ENCODE results near the gene AKAP13.

Gene AKAP13

DNA sequence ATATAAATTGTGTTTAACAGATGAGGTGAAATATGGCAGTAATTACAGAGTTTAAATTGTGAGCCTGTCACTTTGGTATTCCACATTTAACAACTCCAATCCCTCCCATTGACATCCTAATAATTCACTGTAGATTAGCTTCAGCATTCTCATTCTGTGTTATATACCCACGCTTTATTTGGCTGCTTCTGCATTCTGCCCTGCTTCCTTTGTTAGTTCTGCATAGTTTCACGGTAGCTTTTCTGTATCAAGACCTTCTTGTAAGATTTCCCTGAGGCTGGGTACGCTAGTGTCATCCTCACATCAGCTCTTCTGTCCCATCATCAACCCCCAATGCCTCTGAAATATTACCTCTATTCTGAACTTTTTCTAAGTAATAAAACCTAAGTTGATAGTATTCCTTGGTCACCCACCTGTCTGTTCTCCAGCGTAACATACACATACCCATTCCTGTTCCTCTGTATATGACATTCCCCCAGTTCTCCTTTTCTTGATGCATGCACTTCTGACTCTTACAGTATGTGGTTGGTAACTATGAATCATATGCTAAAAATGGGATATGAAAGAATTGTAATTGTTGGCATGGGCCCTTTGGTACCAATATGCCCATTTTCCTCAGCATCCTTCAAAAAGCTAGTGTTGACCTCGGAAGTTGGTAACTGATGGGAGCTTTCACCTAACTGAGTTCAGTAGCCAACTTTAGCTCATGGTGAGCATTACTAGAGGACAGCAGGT, 243.1 kb downstream of the AKAP13 start:
- Histone ChIP-seq H3K4me3 (ENCODE audit: low read length) (peak overlapping the region; percentile 87), H3K36me3 (ENCODE audit: control insufficient read depth, insufficient read depth, low read length, severe bottlenecking) (peaks cover 6% of the 10 kb centered on the region), H3K4me1 (ENCODE audit: control insufficient read depth, insufficient read depth, low read length) (peaks cover 64% of the 10 kb centered on the region), H3K9me3 (ENCODE audit: control insufficient read depth, low read length) (no peaks in the 10 kb centered on the region), H3K9ac (ENCODE audit: low read length) (peak overlapping the region; percentile 92), H3K27me3 (replicated peaks; ENCODE audit: control insufficient read depth, insufficient read depth, low read length) (no peaks in the 10 kb centered on the region)
- DNase-seq (ENCODE audit: low read depth), result peak; percentile 64

DNA sequence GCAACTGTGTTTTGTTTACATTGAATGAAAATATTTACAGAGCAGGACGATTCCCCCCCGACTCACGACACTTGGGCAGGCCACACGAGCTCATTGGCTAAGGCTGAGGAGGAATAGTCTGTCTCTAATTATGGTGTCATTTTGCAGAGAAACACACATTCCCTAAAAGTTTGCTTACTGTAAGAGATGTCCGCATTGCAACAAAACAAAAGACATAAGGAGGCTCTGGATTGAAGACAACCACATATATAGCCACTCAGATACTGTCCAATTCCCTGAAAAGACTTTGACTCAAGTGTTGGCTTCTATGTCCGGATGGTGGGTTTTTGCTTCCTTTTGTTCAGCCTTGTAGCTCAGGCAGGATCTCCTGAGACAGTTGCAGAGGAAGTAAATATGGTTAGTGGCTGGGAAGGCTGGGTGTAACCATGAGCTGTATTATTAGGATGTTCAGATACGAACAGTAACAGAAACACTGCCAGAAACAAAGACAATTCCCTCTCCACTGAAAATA, 243.9 kb downstream of the AKAP13 start:
- DNase-seq (ENCODE audit: low read depth), result peak; percentile 43
- H3K9ac ChIP-seq (ENCODE audit: low read length), result no peak overlapping the region
- H3K9me3 ChIP-seq (ENCODE audit: control insufficient read depth, low read length), result no peaks in the 10 kb centered on the region
- H3K27me3 ChIP-seq (replicated peaks; ENCODE audit: control insufficient read depth, insufficient read depth, low read length), result no peaks in the 10 kb centered on the region
- peak overlapping the region; percentile 87 for H3K4me3 ChIP-seq (ENCODE audit: low read length)
- peaks cover 6% of the 10 kb centered on the region for H3K36me3 ChIP-seq (ENCODE audit: control insufficient read depth, insufficient read depth, low read length, severe bottlenecking)
- peaks cover 58% of the 10 kb centered on the region for H3K4me1 ChIP-seq (ENCODE audit: control insufficient read depth, insufficient read depth, low read length)

GRCh38 chr15:85625166-85625830, 244.9 kb downstream of the AKAP13 start:
- Histone ChIP-seq H3K9ac (ENCODE audit: low read length) (no peak overlapping the region), H3K36me3 (ENCODE audit: control insufficient read depth, insufficient read depth, low read length, severe bottlenecking) (peaks cover 6% of the 10 kb centered on the region), H3K27me3 (replicated peaks; ENCODE audit: control insufficient read depth, insufficient read depth, low read length) (no peaks in the 10 kb centered on the region), H3K4me3 (ENCODE audit: low read length) (no peak overlapping the region), H3K4me1 (ENCODE audit: control insufficient read depth, insufficient read depth, low read length) (peaks cover 58% of the 10 kb centered on the region), H3K9me3 (ENCODE audit: control insufficient read depth, low read length) (no peaks in the 10 kb centered on the region)
- DNase-seq (ENCODE audit: low read depth), result no peak

DNA sequence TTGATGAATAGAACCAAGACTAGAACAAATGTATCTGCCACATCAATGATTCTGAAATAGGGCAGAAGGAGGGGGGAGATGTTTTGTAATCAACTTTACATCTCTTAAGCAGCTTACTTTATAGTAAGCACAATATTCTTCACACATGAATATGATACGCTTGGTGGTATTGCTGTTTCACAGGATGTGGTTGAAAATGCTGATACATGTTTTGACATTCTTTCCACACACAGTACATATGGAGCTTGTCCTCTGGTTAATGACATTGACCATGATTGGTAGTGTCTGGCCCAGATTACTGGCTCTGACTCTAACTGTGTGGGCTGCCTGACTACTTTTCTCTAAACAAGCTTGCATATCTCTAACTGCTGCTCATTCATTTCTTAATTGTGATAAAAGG, 245.5 kb downstream of the AKAP13 start:
- H3K27me3 ChIP-seq (replicated peaks; ENCODE audit: control insufficient read depth, insufficient read depth, low read length), result no peaks in the 10 kb centered on the region
- no peak overlapping the region for H3K4me3 ChIP-seq (ENCODE audit: low read length)
- peak; percentile 71 for DNase-seq (ENCODE audit: low read depth)
- peaks cover 6% of the 10 kb centered on the region for H3K36me3 ChIP-seq (ENCODE audit: control insufficient read depth, insufficient read depth, low read length, severe bottlenecking)
- H3K9ac ChIP-seq (ENCODE audit: low read length), result no peak overlapping the region
- H3K9me3 ChIP-seq (ENCODE audit: control insufficient read depth, low read length), result no peaks in the 10 kb centered on the region
- peaks cover 53% of the 10 kb centered on the region for H3K4me1 ChIP-seq (ENCODE audit: control insufficient read depth, insufficient read depth, low read length)

DNA sequence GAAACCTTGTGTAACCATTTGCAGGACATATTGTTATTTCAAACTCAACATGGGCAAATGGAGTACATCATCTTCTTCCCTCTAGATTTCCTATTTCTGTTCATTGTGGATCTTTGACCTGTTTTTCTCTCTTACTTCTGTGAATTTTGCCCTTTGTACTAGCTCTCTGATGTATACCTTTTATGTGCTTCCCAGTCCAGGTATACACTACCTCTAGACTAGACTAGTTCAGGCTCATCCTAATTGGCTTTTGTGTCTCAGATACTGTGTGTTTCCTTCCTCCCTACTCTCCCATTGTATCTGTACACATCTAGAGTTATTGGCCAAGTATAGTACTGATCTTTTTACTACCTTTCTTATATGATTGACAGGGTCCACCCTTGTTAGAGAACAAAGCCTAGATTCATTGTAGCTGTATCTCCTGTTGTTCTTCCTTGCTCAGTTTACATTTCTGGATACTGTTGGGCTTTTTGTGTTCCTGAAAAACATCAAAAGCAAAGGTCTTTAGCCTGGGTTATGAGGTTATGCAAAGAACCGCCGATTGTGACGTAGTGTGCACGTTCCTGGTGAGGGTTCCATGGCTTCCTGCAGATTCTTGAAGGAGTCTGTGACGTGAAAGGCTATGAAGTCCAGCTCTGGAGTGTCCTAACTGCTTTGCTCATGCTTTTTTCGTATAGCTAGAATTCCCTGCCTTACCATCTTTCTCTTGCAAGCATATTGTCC, 247.0 kb downstream of the AKAP13 start:
- DNase-seq (ENCODE audit: low read depth), result no peak
- peaks cover 59% of the 10 kb centered on the region for H3K4me1 ChIP-seq (ENCODE audit: control insufficient read depth, insufficient read depth, low read length)
- H3K4me3 ChIP-seq (ENCODE audit: low read length), result no peak overlapping the region
- peaks cover 6% of the 10 kb centered on the region for H3K36me3 ChIP-seq (ENCODE audit: control insufficient read depth, insufficient read depth, low read length, severe bottlenecking)
- H3K9me3 ChIP-seq (ENCODE audit: control insufficient read depth, low read length), result no peaks in the 10 kb centered on the region
- no peak overlapping the region for H3K9ac ChIP-seq (ENCODE audit: low read length)
- H3K27me3 ChIP-seq (replicated peaks; ENCODE audit: control insufficient read depth, insufficient read depth, low read length), result no peaks in the 10 kb centered on the region

- Histone ChIP-seq H3K4me1 (ENCODE audit: control insufficient read depth, insufficient read depth, low read length) (peaks cover 31% of the 10 kb centered on the region), H3K9me3 (ENCODE audit: control insufficient read depth, low read length) (no peaks in the 10 kb centered on the region), H3K27me3 (replicated peaks; ENCODE audit: control insufficient read depth, insufficient read depth, low read length) (no peaks in the 10 kb centered on the region), H3K36me3 (ENCODE audit: control insufficient read depth, insufficient read depth, low read length, severe bottlenecking) (peaks cover 6% of the 10 kb centered on the region), H3K4me3 (ENCODE audit: low read length) (no peak overlapping the region), H3K9ac (ENCODE audit: low read length) (no peak overlapping the region)
- DNase-seq (ENCODE audit: low read depth), result no peak
These were observed 249.9 kb downstream of the AKAP13 start for GRCh38 chr15:85630311-85630710.

- Histone ChIP-seq H3K9me3 (ENCODE audit: control insufficient read depth, low read length) (no peaks in the 10 kb centered on the region), H3K36me3 (ENCODE audit: control insufficient read depth, insufficient read depth, low read length, severe bottlenecking) (peaks cover 6% of the 10 kb centered on the region), H3K27me3 (replicated peaks; ENCODE audit: control insufficient read depth, insufficient read depth, low read length) (no peaks in the 10 kb centered on the region), H3K9ac (ENCODE audit: low read length) (no peak overlapping the region), H3K4me3 (ENCODE audit: low read length) (no peak overlapping the region), H3K4me1 (ENCODE audit: control insufficient read depth, insufficient read depth, low read length) (peaks cover 24% of the 10 kb centered on the region)
- DNase-seq (ENCODE audit: low read depth), result no peak
These were observed 250.6 kb downstream of the AKAP13 start for GRCh38 chr15:85631018-85631417.

GRCh38 chr15:85632014-85632413, 251.6 kb downstream of the AKAP13 start:
- peaks cover under 1% of the 10 kb centered on the region for H3K36me3 ChIP-seq (ENCODE audit: control insufficient read depth, insufficient read depth, low read length, severe bottlenecking)

DNA sequence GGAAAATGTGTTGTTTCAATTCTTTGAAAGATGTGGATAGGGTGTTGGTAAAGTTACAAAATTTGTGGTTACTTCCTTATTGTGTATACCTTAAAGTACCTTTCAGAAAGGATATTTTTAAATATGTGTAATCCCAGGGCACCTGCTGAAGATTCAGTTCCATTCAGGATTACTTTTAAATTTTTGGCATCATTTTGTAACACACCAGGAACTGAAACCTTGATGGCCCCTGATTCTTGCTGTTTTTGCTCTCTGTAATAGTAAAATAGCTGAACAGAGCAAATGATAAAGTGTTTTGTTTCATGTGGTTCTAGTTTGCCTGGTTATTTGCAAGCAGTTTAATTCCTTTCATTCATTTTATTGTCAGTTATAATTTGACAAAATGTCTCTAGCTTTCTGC, 253.5 kb downstream of the AKAP13 start:
- DNase-seq (ENCODE audit: low read depth), result no peak
- Histone ChIP-seq H3K27me3 (replicated peaks; ENCODE audit: control insufficient read depth, insufficient read depth, low read length) (no peaks in the 10 kb centered on the region), H3K9ac (ENCODE audit: low read length) (no peak overlapping the region), H3K36me3 (ENCODE audit: control insufficient read depth, insufficient read depth, low read length, severe bottlenecking) (no peaks in the 10 kb centered on the region), H3K4me1 (ENCODE audit: control insufficient read depth, insufficient read depth, low read length) (peaks cover 15% of the 10 kb centered on the region), H3K9me3 (ENCODE audit: control insufficient read depth, low read length) (no peaks in the 10 kb centered on the region), H3K4me3 (ENCODE audit: low read length) (no peak overlapping the region)

More at GRCh38 chr15:85632014-85632413, 251.6 kb downstream of the AKAP13 start:
- Histone ChIP-seq H3K4me3 (ENCODE audit: low read length) (no peak overlapping the region), H3K9me3 (ENCODE audit: control insufficient read depth, low read length) (no peaks in the 10 kb centered on the region), H3K4me1 (ENCODE audit: control insufficient read depth, insufficient read depth, low read length) (peaks cover 15% of the 10 kb centered on the region), H3K9ac (ENCODE audit: low read length) (no peak overlapping the region), H3K27me3 (replicated peaks; ENCODE audit: control insufficient read depth, insufficient read depth, low read length) (no peaks in the 10 kb centered on the region)
- DNase-seq (ENCODE audit: low read depth), result no peak

GRCh38 chr15:85636351-85636750, 255.9 kb downstream of the AKAP13 start:
- Histone ChIP-seq H3K9me3 (ENCODE audit: control insufficient read depth, low read length) (no peaks in the 10 kb centered on the region), H3K27me3 (replicated peaks; ENCODE audit: control insufficient read depth, insufficient read depth, low read length) (no peaks in the 10 kb centered on the region), H3K36me3 (ENCODE audit: control insufficient read depth, insufficient read depth, low read length, severe bottlenecking) (peaks cover 11% of the 10 kb centered on the region), H3K4me3 (ENCODE audit: low read length) (no peak overlapping the region), H3K9ac (ENCODE audit: low read length) (no peak overlapping the region), H3K4me1 (ENCODE audit: control insufficient read depth, insufficient read depth, low read length) (peaks cover 22% of the 10 kb centered on the region)
- no peak for DNase-seq (ENCODE audit: low read depth)

DNA sequence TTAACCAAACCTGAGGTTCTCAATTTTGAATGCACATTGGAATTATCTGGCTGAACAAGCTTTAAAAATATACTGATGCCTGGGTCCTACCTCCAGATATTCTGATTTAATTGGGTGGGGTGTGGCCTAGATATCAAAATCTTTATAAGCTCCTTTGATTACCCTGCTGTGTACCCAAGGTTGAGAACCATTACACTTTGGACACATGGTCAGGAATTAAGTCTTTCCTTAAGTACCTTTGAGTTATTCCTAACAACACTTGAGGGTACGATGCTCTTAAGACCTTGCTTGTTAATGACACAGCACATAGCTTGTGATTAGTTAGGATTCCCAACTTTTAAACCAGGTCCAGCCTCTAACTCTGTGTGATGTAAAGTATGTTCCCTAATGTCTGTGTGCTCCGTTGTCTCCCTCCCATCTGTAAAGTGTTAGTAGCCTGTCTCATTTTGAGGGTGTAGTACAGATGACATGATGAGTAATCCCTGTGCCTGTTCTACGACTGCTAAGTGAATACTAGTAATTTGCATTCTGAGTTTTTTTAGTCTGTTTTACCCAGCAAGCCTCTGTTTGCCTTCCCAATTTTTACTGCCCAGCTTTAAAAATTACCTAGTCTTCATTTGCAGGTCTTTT, 259.5 kb downstream of the AKAP13 start:
- H3K4me3 ChIP-seq (ENCODE audit: low read length), result no peak overlapping the region
- no peaks in the 10 kb centered on the region for H3K9me3 ChIP-seq (ENCODE audit: control insufficient read depth, low read length)
- no peak overlapping the region for H3K9ac ChIP-seq (ENCODE audit: low read length)
- peak; percentile 81 for DNase-seq (ENCODE audit: low read depth)
- H3K36me3 ChIP-seq (ENCODE audit: control insufficient read depth, insufficient read depth, low read length, severe bottlenecking), result peaks cover 17% of the 10 kb centered on the region
- H3K27me3 ChIP-seq (replicated peaks; ENCODE audit: control insufficient read depth, insufficient read depth, low read length), result no peaks in the 10 kb centered on the region
- peaks cover 34% of the 10 kb centered on the region for H3K4me1 ChIP-seq (ENCODE audit: control insufficient read depth, insufficient read depth, low read length)
